Activated B cell treated with CpG ODN at 0.5 μM for 24 hours (primary cell): ENCODE measurements around the gene AGBL3. TPM values are rescaled to one million over a fixed set of nuclear protein-coding genes. Genes with fewer than 3 reads are reported as not detected.

Experiments used
- ATAC-seq: fragments of 200-7000 bp; cut with Tn5 transposase; one replicate; pipeline ENCODE4 v1.10.0; 2021; ENCODE audit warnings: low read depth, mild to moderate bottlenecking, moderate library complexity
- CTCF ChIA-PET: fragments of 350-600 bp; sonication (Branson Sonifier 250); formaldehyde crosslinking; loops from one replicate; lab custom pipeline; 2021; ENCODE audit warnings: antibody characterized with exemption; lab: Charles Lee
- POLR2A ChIA-PET: fragments of 350-600 bp; sonication (Branson Sonifier 250); formaldehyde crosslinking; loops from one replicate; lab custom pipeline; 2021; ENCODE audit warnings: antibody characterized with exemption; lab: Charles Lee
- DNase-seq: peaks from one replicate; pipeline ENCODE4 v3.0.0; 2022
- H3K27ac Mint-ChIP-seq: one replicate; pipeline ENCODE4 v1.8.0; 2020; ENCODE audit warnings: mixed read lengths
- H3K27me3 Mint-ChIP-seq: one replicate; pipeline ENCODE4 v1.8.0; 2021; ENCODE audit warnings: mixed read lengths
- H3K36me3 Mint-ChIP-seq: one replicate; pipeline ENCODE4 v1.8.0; 2021; ENCODE audit warnings: low read depth, mixed read lengths
- H3K4me1 Mint-ChIP-seq: one replicate; pipeline ENCODE4 v1.8.0; 2021; ENCODE audit warnings: mixed read lengths
- H3K4me3 Mint-ChIP-seq: one replicate; pipeline ENCODE4 v1.8.0; 2020; ENCODE audit warnings: mild to moderate bottlenecking, mixed read lengths
- H3K9me3 Mint-ChIP-seq: one replicate; pipeline ENCODE4 v1.8.0; 2020; ENCODE audit warnings: mixed read lengths
- intact Hi-C: fragments of 100-400 bp; cut with micrococcal nuclease; formaldehyde crosslinking; loops from one replicate; pipeline ENCODE4 v1.15.1; 2024
- total RNA-seq: library from RNA; stranded (reverse); gene quantifications from 2 replicates; pipeline ENCODE4 v1.2.3, GENCODE V29; 2022
- TF ChIP-seq, protein P1 (sequence below): fragments of 200-600 bp; IDR thresholded peaks from one replicate; pipeline ENCODE4 v1.8.0; 2022; ENCODE audit warnings: antibody characterized with exemption, mild to moderate bottlenecking

AGBL3 gene
- total RNA-seq, 1 donor from 2014 or later, result 9.6 TPM

DNA sequence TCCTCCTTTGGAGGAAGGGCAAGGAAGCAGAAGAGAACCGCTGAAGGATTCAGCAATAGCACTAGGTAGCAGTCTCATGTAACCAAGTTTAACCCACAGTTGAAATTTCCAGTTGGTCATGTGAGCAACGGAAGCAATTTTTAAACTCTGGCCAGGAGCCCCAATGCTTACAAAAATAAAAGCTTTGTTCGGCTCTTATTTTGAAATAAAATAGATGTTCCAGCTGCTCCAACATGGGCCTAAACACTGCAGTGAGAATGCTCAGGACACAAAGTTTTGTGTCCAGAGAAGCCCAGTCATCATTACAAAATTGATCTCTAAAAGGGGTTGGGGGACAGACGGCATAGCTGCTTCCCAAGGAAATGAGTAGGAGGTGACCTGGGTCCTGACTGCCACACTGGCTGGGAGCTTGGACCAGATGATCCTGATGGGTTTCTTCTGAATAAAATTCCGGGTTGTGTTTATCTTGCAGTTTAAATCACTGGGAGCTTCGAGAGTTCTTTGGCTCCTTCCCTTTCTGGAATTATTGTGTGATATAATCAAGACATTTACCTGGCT is 161.1 kb downstream of the AGBL3 start:
- DNase-seq (no peak), ATAC-seq (no peak)
- ChIA-PET POLR2A (interaction anchor here (0.8 to 7.6 kb wide), 14 partner anchors 9 to 831 kb away, joined by 3 to 119 read pairs (median 10); partner anchors contain the start of genes AGBL3, AKR1B1, BPGM and CYREN), CTCF (interaction anchor here (0.8 to 3.2 kb wide), 7 partner anchors 9 to 162 kb away, joined by 3 to 20 read pairs (median 5); partner anchors contain the start of genes AGBL3 and CYREN)
- TF ChIP-seq, protein P1, sequence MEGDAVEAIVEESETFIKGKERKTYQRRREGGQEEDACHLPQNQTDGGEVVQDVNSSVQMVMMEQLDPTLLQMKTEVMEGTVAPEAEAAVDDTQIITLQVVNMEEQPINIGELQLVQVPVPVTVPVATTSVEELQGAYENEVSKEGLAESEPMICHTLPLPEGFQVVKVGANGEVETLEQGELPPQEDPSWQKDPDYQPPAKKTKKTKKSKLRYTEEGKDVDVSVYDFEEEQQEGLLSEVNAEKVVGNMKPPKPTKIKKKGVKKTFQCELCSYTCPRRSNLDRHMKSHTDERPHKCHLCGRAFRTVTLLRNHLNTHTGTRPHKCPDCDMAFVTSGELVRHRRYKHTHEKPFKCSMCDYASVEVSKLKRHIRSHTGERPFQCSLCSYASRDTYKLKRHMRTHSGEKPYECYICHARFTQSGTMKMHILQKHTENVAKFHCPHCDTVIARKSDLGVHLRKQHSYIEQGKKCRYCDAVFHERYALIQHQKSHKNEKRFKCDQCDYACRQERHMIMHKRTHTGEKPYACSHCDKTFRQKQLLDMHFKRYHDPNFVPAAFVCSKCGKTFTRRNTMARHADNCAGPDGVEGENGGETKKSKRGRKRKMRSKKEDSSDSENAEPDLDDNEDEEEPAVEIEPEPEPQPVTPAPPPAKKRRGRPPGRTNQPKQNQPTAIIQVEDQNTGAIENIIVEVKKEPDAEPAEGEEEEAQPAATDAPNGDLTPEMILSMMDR, result no peak
- H3K4me1 Mint-ChIP-seq, result peaks cover 66% of the 10 kb centered on the region
- H3K4me3 Mint-ChIP-seq, result peak overlapping the region; percentile 83
- H3K9me3 Mint-ChIP-seq, result no peaks in the 10 kb centered on the region
- peak overlapping the region; percentile 93 for H3K27ac Mint-ChIP-seq
- peaks cover 20% of the 10 kb centered on the region for H3K36me3 Mint-ChIP-seq
- intact Hi-C loops, result loop anchor here (5.0 kb wide), 2 partner anchors 45 to 830 kb away; partner anchors contain the start of gene MTPN
- H3K27me3 Mint-ChIP-seq, result no peaks in the 10 kb centered on the region

DNA sequence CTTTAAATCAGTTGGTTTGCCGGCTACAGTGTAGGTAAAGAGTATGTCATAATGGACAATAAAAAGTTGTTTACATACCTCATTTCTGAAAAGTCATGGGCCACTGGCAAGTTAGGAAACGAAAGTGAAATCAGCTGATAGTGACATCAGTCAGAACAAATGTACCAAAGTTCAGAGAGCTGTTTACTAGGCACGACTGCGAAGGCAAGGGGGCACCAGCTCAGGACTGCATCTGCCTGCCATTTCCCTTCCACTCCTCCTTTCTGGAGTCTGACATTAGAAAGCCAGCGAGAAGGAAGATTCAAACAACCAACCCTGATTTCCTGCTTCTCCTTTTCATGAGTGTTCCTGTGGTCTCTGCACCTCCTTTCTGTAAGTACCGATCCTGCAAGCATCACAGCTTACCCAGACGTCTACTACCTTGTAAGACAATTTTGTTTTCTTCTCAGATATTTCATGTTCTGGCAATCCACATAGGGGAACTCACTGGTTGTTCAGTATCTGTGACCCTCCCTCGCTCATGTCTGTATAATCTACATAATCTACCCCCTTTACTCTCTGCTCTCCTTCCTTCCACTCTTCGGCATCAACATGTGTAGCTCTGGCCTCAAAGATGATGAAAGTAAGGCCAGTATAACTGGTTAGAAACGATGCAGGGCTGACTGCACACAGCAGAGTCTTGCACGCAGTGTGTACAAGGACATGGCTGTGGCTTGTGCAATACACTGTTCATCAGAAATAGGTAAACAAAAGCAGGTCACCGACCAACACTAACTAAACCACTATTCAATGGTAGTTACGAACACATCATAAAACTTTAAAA is 161.8 kb downstream of the AGBL3 start, which contains the start of gene TMEM140:
Gene TMEM140 (plus strand): TSS at position 174 of the 823 bp plus-strand sequence. CDS start 16,370 bp downstream, outside the sequence.
- TF ChIP-seq, protein P1, result no peak
- peak; percentile 72 for ATAC-seq
- H3K36me3 Mint-ChIP-seq, result peaks cover 27% of the 10 kb centered on the region
- intact Hi-C loops, result loop anchor here (1.0 to 5.0 kb wide), 8 partner anchors 13 to 829 kb away; partner anchors contain the start of genes AGBL3, BPGM, CYREN and MTPN
- peak within 1 kb of the TSS; percentile 83 for H3K4me3 Mint-ChIP-seq
- no peaks in the 10 kb centered on the region for H3K9me3 Mint-ChIP-seq
- no peak for DNase-seq
- H3K27ac Mint-ChIP-seq, result peak within 1 kb of the TSS; percentile 93
- CTCF ChIA-PET, result interaction anchor here (0.5 to 3.2 kb wide), 8 partner anchors 8 to 1881 kb away, joined by 3 to 20 read pairs (median 4); partner anchors contain the start of genes AGBL3 and CYREN
- peaks cover 73% of the 10 kb centered on the region for H3K4me1 Mint-ChIP-seq
- POLR2A ChIA-PET, result interaction anchor here (0.7 to 7.6 kb wide), 16 partner anchors 10 to 831 kb away, joined by 3 to 119 read pairs (median 6); partner anchors contain the start of genes AGBL3, AKR1B1, BPGM and CYREN
- no peaks in the 10 kb centered on the region for H3K27me3 Mint-ChIP-seq

DNA sequence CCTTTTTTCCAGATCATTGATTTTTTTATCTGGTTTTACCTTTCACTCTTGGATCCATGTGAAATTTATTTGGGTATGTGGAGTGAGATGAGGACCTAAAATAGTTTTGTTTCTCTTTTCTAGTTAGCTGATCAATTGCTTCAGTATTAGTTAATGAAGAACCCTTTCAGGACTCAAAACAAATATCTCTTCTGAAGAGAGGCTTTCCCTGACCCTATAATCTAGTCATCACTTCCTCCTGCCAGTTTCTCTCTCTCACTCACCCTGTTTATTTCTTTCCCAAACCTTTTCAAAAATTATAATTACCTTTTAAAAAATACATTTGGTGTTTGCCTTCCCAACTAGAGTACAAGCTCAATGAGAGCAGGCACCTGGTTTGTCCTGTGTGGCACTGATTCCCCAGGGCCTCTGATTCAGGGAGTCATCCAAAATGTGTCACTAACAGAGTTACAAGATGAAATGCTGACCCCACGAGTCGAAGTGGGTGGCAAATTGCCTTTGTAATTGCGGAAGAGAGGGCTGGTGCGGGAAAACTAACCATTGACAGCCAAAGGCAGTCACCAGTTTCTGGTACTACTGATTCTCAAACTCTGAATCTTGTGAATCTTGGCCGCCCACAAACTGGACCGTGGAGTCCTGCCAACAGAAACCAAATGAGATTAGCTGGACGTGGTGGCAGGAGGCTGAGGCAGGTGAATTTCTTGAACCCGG is 163.9 kb downstream of the AGBL3 start:
- ATAC-seq, result no peak
- Mint-ChIP-seq H3K4me1 (peaks cover 88% of the 10 kb centered on the region), H3K36me3 (peaks cover 47% of the 10 kb centered on the region), H3K27ac (peak overlapping the region; percentile 93), H3K27me3 (no peaks in the 10 kb centered on the region), H3K9me3 (peaks cover 13% of the 10 kb centered on the region), H3K4me3 (peak overlapping the region; percentile 83)
- TF ChIP-seq, protein P1, result no peak
- CTCF ChIA-PET, result interaction anchor here (0.8 to 2.1 kb wide), 7 partner anchors 11 to 164 kb away, joined by 3 to 9 read pairs (median 3); partner anchors contain the start of genes AGBL3, CYREN and WDR91
- intact Hi-C loops, result no loop called here
- no peak for DNase-seq
- POLR2A ChIA-PET, result interaction anchor here (1.4 to 7.6 kb wide), 4 partner anchors 12 to 164 kb away, joined by 4 to 119 read pairs (median 78); partner anchors contain the start of genes AGBL3, CYREN and WDR91

DNA sequence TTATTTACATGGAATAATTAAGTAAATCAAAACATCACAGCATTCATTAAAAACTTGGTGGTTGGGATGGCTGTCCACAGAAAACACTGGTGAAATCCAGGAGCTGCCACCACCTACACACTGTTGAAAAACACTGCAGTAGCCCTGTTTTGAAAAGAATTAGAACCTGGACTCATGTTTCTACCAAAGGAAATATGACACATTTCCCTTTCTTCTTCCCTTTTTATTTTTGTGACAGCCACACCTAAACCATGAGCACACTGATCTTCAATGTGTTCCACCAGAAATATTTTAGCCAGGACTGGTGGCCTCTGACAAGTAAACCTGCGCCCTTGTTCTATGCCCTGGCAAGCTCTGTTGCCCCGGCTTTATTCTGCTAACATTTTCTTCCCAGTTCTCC is 164.8 kb downstream of the AGBL3 start:
- peaks cover 85% of the 10 kb centered on the region for H3K4me1 Mint-ChIP-seq
- CTCF ChIA-PET, result interaction anchor here (0.8 to 2.0 kb wide), 5 partner anchors 20 to 165 kb away, joined by 3 to 9 read pairs (median 3); partner anchors contain the start of genes AGBL3, CYREN and WDR91
- no peaks in the 10 kb centered on the region for H3K27me3 Mint-ChIP-seq
- DNase-seq (no peak), ATAC-seq (no peak)
- H3K4me3 Mint-ChIP-seq, result peak overlapping the region; percentile 83
- intact Hi-C loops, result no loop called here
- TF ChIP-seq, protein P1, result no peak
- H3K27ac Mint-ChIP-seq, result peak overlapping the region; percentile 93
- peaks cover 19% of the 10 kb centered on the region for H3K9me3 Mint-ChIP-seq
- POLR2A ChIA-PET, result interaction anchor here (0.8 to 7.6 kb wide), 5 partner anchors 11 to 164 kb away, joined by 3 to 119 read pairs (median 4); partner anchors contain the start of genes AGBL3, CYREN and WDR91
- H3K36me3 Mint-ChIP-seq, result peaks cover 56% of the 10 kb centered on the region
